CD14-positive monocyte (primary cell): Measurements from ENCODE around the gene RNF220. TPM values are rescaled to one million over a fixed set of nuclear protein-coding genes. Genes with fewer than 3 reads are reported as not detected.

Experiments
- DNase-seq, 3 donors: peaks; one replicate each; pipeline ENCODE4 v3.0.0-alpha.2; 2011 to 2022
- H2AFZ ChIP-seq: 2 replicates; pipeline ENCODE4 v1.6.0; 2012; ENCODE audit warnings: mild to moderate bottlenecking, low read depth, low read length, inconsistent platforms; ENCODE audit not compliant: insufficient read depth, poor library complexity, severe bottlenecking
- H3K27ac ChIP-seq, 2 donors: 1 replicate in 1 of 2; 2 replicates in 1 of 2; pipeline ENCODE4 v1.5.1; 2012 to 2013; ENCODE audit warnings: low read length in 2 of 2, control low read depth in 1 of 2, inconsistent platforms in 1 of 2, low read depth in 1 of 2, mild to moderate bottlenecking in 1 of 2
- H3K27me3 ChIP-seq, 2 donors: one replicate each; pipeline versions ENCODE4 v1.6.0 to v1.6.1; 2011 to 2013; ENCODE audit warnings: low read length in 2 of 2; ENCODE audit not compliant: control insufficient read depth in 2 of 2, insufficient read depth in 2 of 2
- H3K36me3 ChIP-seq, 2 donors: replicated peaks in 1 of 2; 1 replicate in 1 of 2; 2 replicates in 1 of 2; pipeline versions ENCODE4 v1.5.1 to v1.6.1; 2012 to 2013; ENCODE audit warnings: low read length in 2 of 2, control low read depth in 1 of 2, inconsistent platforms in 1 of 2, mild to moderate bottlenecking in 1 of 2; ENCODE audit not compliant: insufficient read depth in 2 of 2, control insufficient read depth in 1 of 2
- H3K4me1 ChIP-seq, 2 donors: 1 replicate in 1 of 2; 2 replicates in 1 of 2; pipeline versions ENCODE4 v1.5.1 to v1.6.1; 2012 to 2013; ENCODE audit warnings: low read length in 2 of 2, control low read depth in 1 of 2, inconsistent platforms in 1 of 2, mild to moderate bottlenecking in 1 of 2, moderate library complexity in 1 of 2; ENCODE audit not compliant: insufficient read depth in 2 of 2, control insufficient read depth in 1 of 2
- H3K4me2 ChIP-seq: replicated peaks from 2 replicates; pipeline ENCODE3; 2012; ENCODE audit warnings: low read length, moderate library complexity, mild to moderate bottlenecking; ENCODE audit not compliant: poor library complexity, severe bottlenecking; ENCODE audit errors: extremely low read depth
- H3K4me3 ChIP-seq, 3 experiments: fragments of 200-600 bp in 1 of 3; sonication (generic) in 1 of 3; replicated peaks in 1 of 3; 1 replicate in 2 of 3; 2 replicates in 1 of 3; pipeline ENCODE4 v1.5.1; 2011 to 2013; ENCODE audit warnings: low read length in 3 of 3, mild to moderate bottlenecking in 3 of 3, control low read depth in 2 of 3, low read depth in 2 of 3, inconsistent platforms in 1 of 3, moderate library complexity in 1 of 3
- H3K79me2 ChIP-seq: 2 replicates; pipeline ENCODE4 v1.6.0; 2012; ENCODE audit warnings: mild to moderate bottlenecking, control low read depth, inconsistent platforms, low read length, moderate library complexity; ENCODE audit not compliant: insufficient read depth
- H3K9ac ChIP-seq: 2 replicates; pipeline ENCODE4 v1.6.0; 2017; ENCODE audit warnings: low read length, mild to moderate bottlenecking; ENCODE audit not compliant: insufficient read depth, poor library complexity, severe bottlenecking
- H3K9me3 ChIP-seq, 2 donors: replicated peaks in 1 of 2; 1 replicate in 1 of 2; 2 replicates in 1 of 2; pipeline versions ENCODE4 v1.5.1 to v1.6.1; 2012 to 2013; ENCODE audit warnings: low read length in 2 of 2, control low read depth in 1 of 2; ENCODE audit not compliant: control insufficient read depth in 1 of 2, insufficient read depth in 1 of 2
- H4K20me1 ChIP-seq: 2 replicates; pipeline ENCODE4 v1.6.0; 2012; ENCODE audit warnings: mild to moderate bottlenecking, low read length, control low read depth, moderate library complexity; ENCODE audit not compliant: insufficient read depth
- H3K27ac Mint-ChIP-seq, 7 donors: one replicate each; pipeline ENCODE4 v1.8.0; 2020; ENCODE audit warnings: mild to moderate bottlenecking in 7 of 7, mixed read lengths in 7 of 7, moderate library complexity in 6 of 7, inconsistent platforms in 2 of 7
- H3K27me3 Mint-ChIP-seq, 3 donors: one replicate each; pipeline ENCODE4 v1.8.0; 2021 to 2022; ENCODE audit warnings: low read depth in 3 of 3, mild to moderate bottlenecking in 3 of 3, mixed read lengths in 3 of 3, moderate library complexity in 3 of 3, inconsistent platforms in 1 of 3
- H3K36me3 Mint-ChIP-seq, 2 donors: one replicate each; pipeline ENCODE4 v1.8.0; 2020; ENCODE audit warnings: mixed read lengths in 2 of 2, inconsistent platforms in 1 of 2, mild to moderate bottlenecking in 1 of 2
- H3K4me1 Mint-ChIP-seq: one replicate; pipeline ENCODE4 v1.8.0; 2020; ENCODE audit warnings: mild to moderate bottlenecking, mixed read lengths
- H3K4me3 Mint-ChIP-seq, 2 donors: one replicate each; pipeline ENCODE4 v1.8.0; 2020; ENCODE audit warnings: mild to moderate bottlenecking in 2 of 2, mixed read lengths in 2 of 2, moderate library complexity in 1 of 2
- H3K9me3 Mint-ChIP-seq, 7 donors: one replicate each; pipeline ENCODE4 v1.8.0; 2020 to 2022; ENCODE audit warnings: mixed read lengths in 7 of 7, mild to moderate bottlenecking in 6 of 7, moderate library complexity in 6 of 7, inconsistent platforms in 2 of 7
- WGBS: methylation state at CpG from one replicate; pipeline ENCODE4 v1.1.5; 2013; ENCODE audit warnings: missing lambda C conversion rate; ENCODE audit not compliant: insufficient coverage; 5-methylcytosine and 5-hydroxymethylcytosine counted together
- intact Hi-C, 2 donors: fragments of 100-400 bp; cut with micrococcal nuclease; formaldehyde crosslinking; loops; one replicate each; pipeline versions ENCODE4 v1.15.0 to v1.15.1; 2023
- polyA plus RNA-seq, 3 donors: library from polyadenylated mRNA; depleted of rRNA in 1 of 3; unstranded in 2 of 3; stranded (reverse) in 1 of 3; fragments of 300-500 nt in 2 of 3; fragments of >200 nt in 1 of 3; fragmentation: Illumina TruSeq in 2 of 3; gene quantifications; 1 replicate in 2 of 3; 2 replicates in 1 of 3; pipeline ENCODE4 v1.2.3, GENCODE V29; 2012 to 2021
- TF ChIP-seq, protein P1 (sequence below): fragments of 200-600 bp; IDR thresholded peaks from one replicate; pipeline ENCODE4 v1.8.0; 2022; ENCODE audit warnings: antibody characterized with exemption, mild to moderate bottlenecking

RNF220 gene
- polyA plus RNA-seq, 3 donors = 39.4 to 133 (median 49.4) TPM

DNA sequence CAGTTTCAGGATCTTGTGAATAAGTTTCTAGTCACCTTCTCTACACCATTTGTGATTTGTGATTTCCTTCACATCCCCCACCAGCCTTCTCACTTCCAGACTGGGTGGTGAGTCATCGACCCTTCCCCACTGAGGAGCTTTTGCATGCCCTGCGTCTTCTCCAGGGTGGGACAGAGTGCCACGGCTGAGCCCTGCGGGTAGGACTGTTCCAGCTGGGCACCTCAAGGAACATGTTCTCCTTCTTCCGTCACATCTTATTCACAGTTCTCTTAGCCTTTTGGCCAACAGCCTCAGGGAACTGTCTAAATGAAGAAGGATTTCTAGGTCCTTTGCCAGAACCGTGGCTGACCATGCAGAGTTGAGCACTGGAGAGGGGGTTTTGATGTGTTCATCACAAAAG is 152.7 kb downstream of the RNF220 start:
- Histone ChIP-seq H4K20me1 (no peaks in the 10 kb centered on the region), H3K9ac (no peak overlapping the region), H3K4me3 (no peak overlapping the region), H3K36me3 (no peaks in the 10 kb centered on the region), H3K27me3 (no peaks in the 10 kb centered on the region), H3K4me1 (peaks cover 7 to 20% of the 10 kb centered on the region in 2 donors), H3K9me3 (no peaks in the 10 kb centered on the region), H3K79me2 (no peaks in the 10 kb centered on the region), H3K27ac (no peak overlapping the region), H3K4me2 (no peak overlapping the region), H2AFZ (no peak overlapping the region)
- no peak overlapping the region for H3K27ac Mint-ChIP-seq
- 71% methylated on average over 4 of the region's 6 CpGs for WGBS
- no peak overlapping the region for H3K4me3 Mint-ChIP-seq
- H3K4me1 Mint-ChIP-seq = peaks cover 24% of the 10 kb centered on the region
- peaks cover 2 to 3% (median 3%) of the 10 kb centered on the region in 3 donors for H3K27me3 Mint-ChIP-seq
- TF ChIP-seq, protein P1, sequence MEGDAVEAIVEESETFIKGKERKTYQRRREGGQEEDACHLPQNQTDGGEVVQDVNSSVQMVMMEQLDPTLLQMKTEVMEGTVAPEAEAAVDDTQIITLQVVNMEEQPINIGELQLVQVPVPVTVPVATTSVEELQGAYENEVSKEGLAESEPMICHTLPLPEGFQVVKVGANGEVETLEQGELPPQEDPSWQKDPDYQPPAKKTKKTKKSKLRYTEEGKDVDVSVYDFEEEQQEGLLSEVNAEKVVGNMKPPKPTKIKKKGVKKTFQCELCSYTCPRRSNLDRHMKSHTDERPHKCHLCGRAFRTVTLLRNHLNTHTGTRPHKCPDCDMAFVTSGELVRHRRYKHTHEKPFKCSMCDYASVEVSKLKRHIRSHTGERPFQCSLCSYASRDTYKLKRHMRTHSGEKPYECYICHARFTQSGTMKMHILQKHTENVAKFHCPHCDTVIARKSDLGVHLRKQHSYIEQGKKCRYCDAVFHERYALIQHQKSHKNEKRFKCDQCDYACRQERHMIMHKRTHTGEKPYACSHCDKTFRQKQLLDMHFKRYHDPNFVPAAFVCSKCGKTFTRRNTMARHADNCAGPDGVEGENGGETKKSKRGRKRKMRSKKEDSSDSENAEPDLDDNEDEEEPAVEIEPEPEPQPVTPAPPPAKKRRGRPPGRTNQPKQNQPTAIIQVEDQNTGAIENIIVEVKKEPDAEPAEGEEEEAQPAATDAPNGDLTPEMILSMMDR = no peak
- DNase-seq = no peak
- intact Hi-C loops = no loop called here
- peaks cover 0 to under 1% (median 0%) of the 10 kb centered on the region in 7 donors for H3K9me3 Mint-ChIP-seq
- no peaks in the 10 kb centered on the region for H3K36me3 Mint-ChIP-seq

DNA sequence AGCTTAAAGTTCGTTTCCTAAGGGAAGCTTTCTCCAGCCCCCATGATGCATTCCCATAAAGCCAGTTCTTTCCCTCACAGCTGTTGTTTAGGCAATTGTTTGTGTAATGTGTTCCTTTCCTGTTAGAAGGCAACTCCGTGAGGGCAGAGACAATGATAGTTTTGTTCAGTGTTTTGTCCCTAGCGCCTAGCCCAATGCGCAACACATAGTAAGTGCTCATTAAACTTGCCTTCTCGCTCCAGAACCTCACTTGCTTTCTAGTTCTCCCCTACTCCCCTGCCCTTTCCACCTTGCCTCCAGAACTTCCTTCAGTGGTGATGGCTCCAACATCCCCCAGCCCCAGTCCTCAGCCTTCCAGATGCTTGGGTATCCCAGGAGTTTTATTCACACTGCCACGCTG is 153.8 kb downstream of the RNF220 start:
- Histone ChIP-seq H3K4me3 (no peak overlapping the region), H3K4me1 (peaks cover 7 to 20% of the 10 kb centered on the region in 2 donors), H3K36me3 (no peaks in the 10 kb centered on the region), H3K79me2 (no peaks in the 10 kb centered on the region), H3K27ac (no peak overlapping the region), H4K20me1 (no peaks in the 10 kb centered on the region), H2AFZ (no peak overlapping the region), H3K9ac (no peak overlapping the region), H3K4me2 (no peak overlapping the region), H3K9me3 (no peaks in the 10 kb centered on the region), H3K27me3 (no peaks in the 10 kb centered on the region)
- peaks cover 0 to 1% (median 0%) of the 10 kb centered on the region in 7 donors for H3K9me3 Mint-ChIP-seq
- WGBS = 100% methylated on average over 2 of the region's 6 CpGs
- peaks cover 22% of the 10 kb centered on the region for H3K4me1 Mint-ChIP-seq
- H3K27me3 Mint-ChIP-seq = peaks cover 0 to 3% (median 2%) of the 10 kb centered on the region in 3 donors
- H3K36me3 Mint-ChIP-seq = no peaks in the 10 kb centered on the region
- H3K27ac Mint-ChIP-seq = peak overlapping the region in 1 of 7 donors; percentile 9
- no peak overlapping the region for H3K4me3 Mint-ChIP-seq
- TF ChIP-seq, protein P1 = no peak
- intact Hi-C loops = no loop called here
- DNase-seq = no peak
